ENCODE results near the gene SYT10. TPM values are rescaled to one million over a fixed set of nuclear protein-coding genes. Genes with fewer than 3 reads are reported as not detected.

SYT10 gene
- total RNA-seq, 4 donors from 2014 or later: 0.16 to 1.9 (median 0.65) TPM

- Histone ChIP-seq H3K36me3 (no peaks in the 10 kb centered on the region), H3K27ac (no peak overlapping the region), H3K4me3 (no peak overlapping the region), H3K4me1 (no peaks in the 10 kb centered on the region), H3K9me3 (no peaks in the 10 kb centered on the region), H3K27me3 (no peaks in the 10 kb centered on the region)
- WGBS, 2 donors (ENCODE audit: low coverage in 1 of 2): 50 to 90% methylated on average over 1 to 2 of the region's 2 CpGs
- TF ChIP-seq CTCF (IDR thresholded peaks at IDR 0.05) (no peak), EP300 (IDR thresholded peaks at IDR 0.05) (no peak), POLR2AphosphoS5 (IDR thresholded peaks at IDR 0.05) (no peak), POLR2A (IDR thresholded peaks at IDR 0.05) (no peak)
- ATAC-seq: no peak
These were observed 108.7 kb downstream of the SYT10 start for GRCh38 chr12:33330940-33331339.

Data from gastroesophageal sphincter (tissue), 4 donors.